Mesothelial cell of epicardium (in vitro differentiated cells): ENCODE data around the gene BCAT1. TPM values are rescaled to one million over a fixed set of nuclear protein-coding genes. Genes with fewer than 3 reads are reported as not detected.
A peak's percentile ranks its signal among the peaks of the same experiment; 100 is the strongest.

Source experiments
- DNase-seq, 2 experiments: peaks; one replicate each; pipeline ENCODE4 v3.0.0; 2021; ENCODE audit warnings: low spot score in 2 of 2; ENCODE audit not compliant: unreplicated experiment in 2 of 2
- H3K27ac Mint-ChIP-seq: 2 replicates; pipeline ENCODE4 v1.8.0; 2021; ENCODE audit warnings: mixed read lengths
- H3K27me3 Mint-ChIP-seq: 2 replicates; pipeline ENCODE4 v1.8.0; 2021; ENCODE audit warnings: low read depth, mixed read lengths
- H3K36me3 Mint-ChIP-seq: 2 replicates; pipeline ENCODE4 v1.8.0; 2021; ENCODE audit warnings: mixed read lengths
- H3K4me1 Mint-ChIP-seq: 2 replicates; pipeline ENCODE4 v1.8.0; 2021; ENCODE audit warnings: mixed read lengths
- H3K4me3 Mint-ChIP-seq: 2 replicates; pipeline ENCODE4 v1.8.0; 2021; ENCODE audit warnings: mild to moderate bottlenecking, moderate library complexity, mixed read lengths
- H3K9me3 Mint-ChIP-seq: 2 replicates; pipeline ENCODE4 v1.8.0; 2021; ENCODE audit warnings: mixed read lengths
- CTCF ChIP-seq: fragments of 200-600 bp; sonication (generic); IDR thresholded peaks from one replicate; pipeline ENCODE4 v1.5.0; 2021; ENCODE audit warnings: antibody characterized with exemption; ENCODE audit not compliant: unreplicated experiment
- total RNA-seq: library from RNA; stranded (reverse); gene quantifications from 3 replicates; pipeline ENCODE4 v1.2.1, GENCODE V29; 2021

The BCAT1 gene
- total RNA-seq, 1 donor from 2014 or later: 121 TPM

GRCh38 chr12:24901576-24902461 is 47.1 kb downstream of the BCAT1 start:
- peaks cover 5% of the 10 kb centered on the region for H3K9me3 Mint-ChIP-seq
- H3K27me3 Mint-ChIP-seq: peaks cover 26% of the 10 kb centered on the region
- peak overlapping the region; percentile 84 for H3K4me3 Mint-ChIP-seq
- peaks cover 21% of the 10 kb centered on the region for H3K4me1 Mint-ChIP-seq
- DNase-seq: no peak
- no peak for TF ChIP-seq CTCF
- no peak overlapping the region for H3K27ac Mint-ChIP-seq
- H3K36me3 Mint-ChIP-seq: peaks cover 12% of the 10 kb centered on the region

DNA sequence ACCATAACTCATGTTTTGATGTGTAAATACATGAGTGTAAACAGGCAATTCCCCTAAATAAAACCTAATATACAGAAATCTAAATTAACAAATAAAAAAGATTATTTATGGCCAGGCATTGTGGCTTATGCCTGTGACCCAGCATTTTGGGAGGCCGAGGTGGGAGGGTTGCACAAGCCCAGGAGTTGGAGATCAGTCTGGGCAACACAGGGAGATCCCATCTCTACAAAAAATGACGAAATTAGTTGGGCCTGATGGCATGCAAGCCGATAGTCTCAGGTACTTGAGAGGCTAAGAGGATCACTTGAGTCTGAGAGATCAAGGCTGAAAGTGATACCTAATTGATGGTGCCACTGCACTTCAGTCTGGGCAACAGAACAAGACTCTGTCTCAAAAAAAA is 48.7 kb downstream of the BCAT1 start:
- no peak overlapping the region for H3K4me3 Mint-ChIP-seq
- peaks cover 26% of the 10 kb centered on the region for H3K27me3 Mint-ChIP-seq
- TF ChIP-seq CTCF: no peak
- H3K36me3 Mint-ChIP-seq: peaks cover 12% of the 10 kb centered on the region
- H3K9me3 Mint-ChIP-seq: peaks cover 5% of the 10 kb centered on the region
- no peak for DNase-seq
- H3K27ac Mint-ChIP-seq: no peak overlapping the region
- H3K4me1 Mint-ChIP-seq: peaks cover 25% of the 10 kb centered on the region

- Mint-ChIP-seq H3K9me3 (peaks cover 5% of the 10 kb centered on the region), H3K4me1 (peaks cover 31% of the 10 kb centered on the region), H3K27me3 (peaks cover 26% of the 10 kb centered on the region), H3K27ac (no peak overlapping the region), H3K4me3 (no peak overlapping the region), H3K36me3 (peaks cover 12% of the 10 kb centered on the region)
- TF ChIP-seq CTCF: no peak
- DNase-seq: no peak
These were observed 49.3 kb downstream of the BCAT1 start for GRCh38 chr12:24899503-24900075.

- H3K4me1 Mint-ChIP-seq: peaks cover 33% of the 10 kb centered on the region
- H3K4me3 Mint-ChIP-seq: no peak overlapping the region
- H3K9me3 Mint-ChIP-seq: peaks cover 5% of the 10 kb centered on the region
- no peak for TF ChIP-seq CTCF
- peaks cover 12% of the 10 kb centered on the region for H3K36me3 Mint-ChIP-seq
- no peak overlapping the region for H3K27ac Mint-ChIP-seq
- H3K27me3 Mint-ChIP-seq: peaks cover 23% of the 10 kb centered on the region
- DNase-seq: no peak
These were observed 50.3 kb downstream of the BCAT1 start for GRCh38 chr12:24898606-24899005.

GRCh38 chr12:24898185-24898584 is 50.7 kb downstream of the BCAT1 start:
- no peak overlapping the region for H3K27ac Mint-ChIP-seq
- peaks cover 19% of the 10 kb centered on the region for H3K27me3 Mint-ChIP-seq
- H3K36me3 Mint-ChIP-seq: peaks cover 12% of the 10 kb centered on the region
- no peak overlapping the region for H3K4me3 Mint-ChIP-seq
- TF ChIP-seq CTCF: no peak
- H3K4me1 Mint-ChIP-seq: peaks cover 29% of the 10 kb centered on the region
- DNase-seq: no peak
- peaks cover 5% of the 10 kb centered on the region for H3K9me3 Mint-ChIP-seq
